HL-60 (cell line): Measurements from ENCODE around the gene TRAFD1.

Experiments
- DNase-seq, 2 experiments: peaks; one replicate each; pipeline ENCODE4 v3.0.0-alpha.2; 2010 to 2020; ENCODE audit warnings: low read depth in 1 of 2, low spot score in 1 of 2
- H3K27ac ChIP-seq: fragments of 250-450 bp; sonication (Bioruptor Pico); replicated peaks from 2 replicates; pipeline ENCODE4 v1.5.1; 2020; ENCODE audit warnings: mild to moderate bottlenecking, moderate library complexity
- H3K27me3 ChIP-seq: fragments of 250-450 bp; sonication (Bioruptor Pico); 2 replicates; pipeline ENCODE4 v1.5.1; 2021; ENCODE audit warnings: mild to moderate bottlenecking, moderate library complexity; ENCODE audit not compliant: insufficient read depth, poor library complexity, severe bottlenecking
- H3K4me3 ChIP-seq: replicated peaks from 2 replicates; pipeline ENCODE4 v1.5.1; 2011; ENCODE audit warnings: mild to moderate bottlenecking, control low read depth, low read length; ENCODE audit not compliant: insufficient read depth
- GABPA ChIP-seq: IDR thresholded peaks from 2 replicates; pipeline ENCODE4 v1.6.1; 2012; ENCODE audit warnings: low read depth
- POLR2AphosphoS5 ChIP-seq: IDR thresholded peaks from 2 replicates; pipeline ENCODE4 v1.6.1; 2012; ENCODE audit warnings: low read depth
- SPI1 ChIP-seq: IDR thresholded peaks from 2 replicates; pipeline ENCODE4 v1.6.1; 2012; ENCODE audit warnings: low read depth, mild to moderate bottlenecking, borderline replicate concordance
- TF ChIP-seq, protein P1 (sequence below): IDR thresholded peaks from 2 replicates; pipeline ENCODE4 v1.6.1; 2012; ENCODE audit warnings: low read depth; ENCODE audit not compliant: insufficient replicate concordance
- TF ChIP-seq, protein P2 (sequence below): IDR thresholded peaks from one replicate; pipeline ENCODE4 v1.5.1; 2011; ENCODE audit warnings: low read length, control low read depth, inconsistent platforms; ENCODE audit not compliant: insufficient read depth

The TRAFD1 gene

GRCh38 chr12:112168561-112168971, 43.2 kb downstream of the TRAFD1 start:
- H3K27me3 ChIP-seq: no peaks in the 10 kb centered on the region
- H3K4me3 ChIP-seq: no peak overlapping the region
- no peak overlapping the region for H3K27ac ChIP-seq
- no peak for DNase-seq
- TF ChIP-seq SPI1: no peak
- TF ChIP-seq, protein P1, sequence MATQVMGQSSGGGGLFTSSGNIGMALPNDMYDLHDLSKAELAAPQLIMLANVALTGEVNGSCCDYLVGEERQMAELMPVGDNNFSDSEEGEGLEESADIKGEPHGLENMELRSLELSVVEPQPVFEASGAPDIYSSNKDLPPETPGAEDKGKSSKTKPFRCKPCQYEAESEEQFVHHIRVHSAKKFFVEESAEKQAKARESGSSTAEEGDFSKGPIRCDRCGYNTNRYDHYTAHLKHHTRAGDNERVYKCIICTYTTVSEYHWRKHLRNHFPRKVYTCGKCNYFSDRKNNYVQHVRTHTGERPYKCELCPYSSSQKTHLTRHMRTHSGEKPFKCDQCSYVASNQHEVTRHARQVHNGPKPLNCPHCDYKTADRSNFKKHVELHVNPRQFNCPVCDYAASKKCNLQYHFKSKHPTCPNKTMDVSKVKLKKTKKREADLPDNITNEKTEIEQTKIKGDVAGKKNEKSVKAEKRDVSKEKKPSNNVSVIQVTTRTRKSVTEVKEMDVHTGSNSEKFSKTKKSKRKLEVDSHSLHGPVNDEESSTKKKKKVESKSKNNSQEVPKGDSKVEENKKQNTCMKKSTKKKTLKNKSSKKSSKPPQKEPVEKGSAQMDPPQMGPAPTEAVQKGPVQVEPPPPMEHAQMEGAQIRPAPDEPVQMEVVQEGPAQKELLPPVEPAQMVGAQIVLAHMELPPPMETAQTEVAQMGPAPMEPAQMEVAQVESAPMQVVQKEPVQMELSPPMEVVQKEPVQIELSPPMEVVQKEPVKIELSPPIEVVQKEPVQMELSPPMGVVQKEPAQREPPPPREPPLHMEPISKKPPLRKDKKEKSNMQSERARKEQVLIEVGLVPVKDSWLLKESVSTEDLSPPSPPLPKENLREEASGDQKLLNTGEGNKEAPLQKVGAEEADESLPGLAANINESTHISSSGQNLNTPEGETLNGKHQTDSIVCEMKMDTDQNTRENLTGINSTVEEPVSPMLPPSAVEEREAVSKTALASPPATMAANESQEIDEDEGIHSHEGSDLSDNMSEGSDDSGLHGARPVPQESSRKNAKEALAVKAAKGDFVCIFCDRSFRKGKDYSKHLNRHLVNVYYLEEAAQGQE: no peak
- TF ChIP-seq, protein P2, sequence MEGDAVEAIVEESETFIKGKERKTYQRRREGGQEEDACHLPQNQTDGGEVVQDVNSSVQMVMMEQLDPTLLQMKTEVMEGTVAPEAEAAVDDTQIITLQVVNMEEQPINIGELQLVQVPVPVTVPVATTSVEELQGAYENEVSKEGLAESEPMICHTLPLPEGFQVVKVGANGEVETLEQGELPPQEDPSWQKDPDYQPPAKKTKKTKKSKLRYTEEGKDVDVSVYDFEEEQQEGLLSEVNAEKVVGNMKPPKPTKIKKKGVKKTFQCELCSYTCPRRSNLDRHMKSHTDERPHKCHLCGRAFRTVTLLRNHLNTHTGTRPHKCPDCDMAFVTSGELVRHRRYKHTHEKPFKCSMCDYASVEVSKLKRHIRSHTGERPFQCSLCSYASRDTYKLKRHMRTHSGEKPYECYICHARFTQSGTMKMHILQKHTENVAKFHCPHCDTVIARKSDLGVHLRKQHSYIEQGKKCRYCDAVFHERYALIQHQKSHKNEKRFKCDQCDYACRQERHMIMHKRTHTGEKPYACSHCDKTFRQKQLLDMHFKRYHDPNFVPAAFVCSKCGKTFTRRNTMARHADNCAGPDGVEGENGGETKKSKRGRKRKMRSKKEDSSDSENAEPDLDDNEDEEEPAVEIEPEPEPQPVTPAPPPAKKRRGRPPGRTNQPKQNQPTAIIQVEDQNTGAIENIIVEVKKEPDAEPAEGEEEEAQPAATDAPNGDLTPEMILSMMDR: no peak
- no peak for TF ChIP-seq GABPA
- no peak for TF ChIP-seq POLR2AphosphoS5

- TF ChIP-seq SPI1 (no peak), POLR2AphosphoS5 (no peak), GABPA (no peak)
- TF ChIP-seq, protein P2: no peak
- TF ChIP-seq, protein P1: no peak
- no peaks in the 10 kb centered on the region for H3K27me3 ChIP-seq
- DNase-seq: no peak
- H3K27ac ChIP-seq: no peak overlapping the region
- no peak overlapping the region for H3K4me3 ChIP-seq
Observed at GRCh38 chr12:112169161-112169872, 44.0 kb downstream of the TRAFD1 start.

GRCh38 chr12:112169966-112170365, 44.6 kb downstream of the TRAFD1 start:
- H3K27ac ChIP-seq: no peak overlapping the region
- no peak overlapping the region for H3K4me3 ChIP-seq
- no peaks in the 10 kb centered on the region for H3K27me3 ChIP-seq
- TF ChIP-seq, protein P1: no peak
- no peak for TF ChIP-seq POLR2AphosphoS5
- no peak for TF ChIP-seq SPI1
- TF ChIP-seq, protein P2: no peak
- no peak for TF ChIP-seq GABPA
- no peak for DNase-seq
